Liver (tissue), 9 donors: Measurements from ENCODE around the gene CRACR2A. TPM values are rescaled to one million over a fixed set of nuclear protein-coding genes. Genes with fewer than 3 reads are reported as not detected.

Experiments used
- DNase-seq: peaks from one replicate; pipeline ENCODE4 v3.0.0-alpha.2; 2017; ENCODE audit warnings: low spot score
- H3K27ac ChIP-seq, 2 donors: one replicate each; pipeline ENCODE4 v1.7.0; 2013; ENCODE audit warnings: inconsistent platforms in 2 of 2, low read length in 2 of 2, control low read depth in 1 of 2, low read depth in 1 of 2, mild to moderate bottlenecking in 1 of 2
- H3K27me3 ChIP-seq, 4 donors: one replicate each; pipeline versions ENCODE4 v1.6.1 to v1.7.0; 2013; ENCODE audit warnings: low read length in 3 of 4, inconsistent platforms in 1 of 4, mild to moderate bottlenecking in 1 of 4, moderate library complexity in 1 of 4; ENCODE audit not compliant: control insufficient read depth in 4 of 4, insufficient read depth in 4 of 4
- H3K36me3 ChIP-seq, 4 donors: one replicate each; pipeline versions ENCODE4 v1.6.1 to v1.7.0; 2013; ENCODE audit warnings: low read length in 3 of 4, mild to moderate bottlenecking in 3 of 4, low read depth in 1 of 4, moderate library complexity in 1 of 4; ENCODE audit not compliant: control insufficient read depth in 4 of 4, insufficient read depth in 3 of 4
- H3K4me1 ChIP-seq, 4 donors: one replicate each; pipeline versions ENCODE4 v1.6.1 to v1.7.0; 2013; ENCODE audit warnings: low read length in 3 of 4, mild to moderate bottlenecking in 3 of 4, moderate library complexity in 1 of 4; ENCODE audit not compliant: control insufficient read depth in 4 of 4, insufficient read depth in 4 of 4
- H3K4me3 ChIP-seq, 3 donors: one replicate each; pipeline versions ENCODE4 v1.6.1 to v1.7.0; 2013; ENCODE audit warnings: low read length in 3 of 3, control low read depth in 1 of 3, low read depth in 1 of 3, mild to moderate bottlenecking in 1 of 3
- H3K9ac ChIP-seq, 2 donors: one replicate each; pipeline ENCODE4 v1.7.0; 2013; ENCODE audit warnings: low read length in 2 of 2, mild to moderate bottlenecking in 2 of 2, moderate library complexity in 2 of 2, control low read depth in 1 of 2, low read depth in 1 of 2
- H3K9me3 ChIP-seq, 4 donors: one replicate each; pipeline versions ENCODE4 v1.6.1 to v1.7.0; 2013; ENCODE audit warnings: low read length in 3 of 4; ENCODE audit not compliant: control insufficient read depth in 4 of 4
- ATF3 ChIP-seq: IDR thresholded peaks from 2 replicates; pipeline ENCODE4 v1.6.1; 2016; ENCODE audit warnings: antibody characterized with exemption
- EGR1 ChIP-seq, 2 donors: IDR thresholded peaks; 2 replicates each; pipeline ENCODE4 v1.6.1; 2016 to 2018; ENCODE audit warnings: antibody characterized with exemption in 2 of 2, low read depth in 2 of 2
- FOXA1 ChIP-seq: IDR thresholded peaks from 2 replicates; pipeline ENCODE4 v1.6.1; 2016; ENCODE audit warnings: antibody characterized with exemption
- FOXA2 ChIP-seq: IDR thresholded peaks from 2 replicates; pipeline ENCODE4 v1.6.1; 2016; ENCODE audit warnings: antibody characterized with exemption
- GABPA ChIP-seq, 2 donors: IDR thresholded peaks in 1 of 2; conservative IDR thresholded peaks in 1 of 2; 2 replicates each; pipeline ENCODE4 v1.6.1; 2016; ENCODE audit warnings: antibody characterized with exemption in 2 of 2, mild to moderate bottlenecking in 1 of 2, moderate library complexity in 1 of 2
- HNF4A ChIP-seq, 2 donors: conservative IDR thresholded peaks; 2 replicates each; pipeline ENCODE4 v1.6.1; 2016; ENCODE audit warnings: antibody characterized with exemption in 2 of 2, mild to moderate bottlenecking in 2 of 2
- HNF4G ChIP-seq: IDR thresholded peaks from 2 replicates; pipeline ENCODE4 v1.6.1; 2016; ENCODE audit warnings: antibody characterized with exemption
- JUND ChIP-seq, 2 donors: IDR thresholded peaks; 2 replicates each; pipeline ENCODE4 v1.6.1; 2016; ENCODE audit warnings: antibody characterized with exemption in 2 of 2
- MAX ChIP-seq: IDR thresholded peaks from 2 replicates; pipeline ENCODE4 v1.6.1; 2016; ENCODE audit warnings: antibody characterized with exemption
- NR2F2 ChIP-seq: IDR thresholded peaks from 2 replicates; pipeline ENCODE4 v1.6.1; 2016; ENCODE audit warnings: antibody characterized with exemption
- RAD21 ChIP-seq, 2 donors: IDR thresholded peaks; 2 replicates each; pipeline ENCODE4 v1.6.1; 2016; ENCODE audit warnings: antibody characterized with exemption in 2 of 2, mild to moderate bottlenecking in 2 of 2
- REST ChIP-seq: IDR thresholded peaks from 2 replicates; pipeline ENCODE4 v1.6.1; 2016; ENCODE audit warnings: antibody characterized with exemption, mild to moderate bottlenecking
- RXRA ChIP-seq, 2 donors: IDR thresholded peaks; 2 replicates each; pipeline ENCODE4 v1.6.1; 2017 to 2018; ENCODE audit warnings: antibody characterized with exemption in 2 of 2, mild to moderate bottlenecking in 1 of 2
- TAF1 ChIP-seq: conservative IDR thresholded peaks from 2 replicates; pipeline ENCODE4 v1.6.1; 2016; ENCODE audit warnings: antibody characterized with exemption, mild to moderate bottlenecking
- YY1 ChIP-seq: IDR thresholded peaks from 2 replicates; pipeline ENCODE4 v1.6.1; 2016; ENCODE audit warnings: antibody characterized with exemption, mild to moderate bottlenecking
- ZBTB33 ChIP-seq: IDR thresholded peaks from 2 replicates; pipeline ENCODE4 v1.6.1; 2016; ENCODE audit warnings: antibody characterized with exemption
- WGBS: extraction: QIAGEN DNeasy Blood & Tissue Kit; methylation state at CpG from one replicate; pipeline ENCODE4 v1.1.7; 2013; 5-methylcytosine and 5-hydroxymethylcytosine counted together
- polyA plus RNA-seq, 2 donors: library from polyadenylated mRNA; stranded (reverse) in 1 of 2; unstranded in 1 of 2; fragments of 200-250 nt in 1 of 2; fragments of >200 nt in 1 of 2; fragmentation: Nextera tagmentation in 1 of 2; extraction: Ambion mirVana in 1 of 2; gene quantifications; one replicate each; pipeline versions ENCODE4 v1.2.1 to v1.2.3, GENCODE V29; 2013 to 2015
- total RNA-seq, 2 donors: library from RNA; depleted of rRNA; stranded (reverse); fragments of >200 nt; gene quantifications; one replicate each; pipeline ENCODE4 v1.2.3, GENCODE V29; 2014
- TF ChIP-seq, protein P1 (sequence below): fragments of 150-350 bp; IDR thresholded peaks from 2 replicates; pipeline ENCODE4 v1.5.1; 2017; ENCODE audit warnings: improper control_type of control experiment, low read depth, low read length; ENCODE audit not compliant: missing input control
- donor health status: healthy.
- donor health status: healthy.
- donor health status: healthy.
- donor health status: healthy.
- donor health status: healthy.

Gene CRACR2A
- total and polyA plus RNA-seq, 4 donors = 0.33 to 4.2 (median 1.4) TPM

- DNase-seq = no peak
- H3K9me3 ChIP-seq = no peaks in the 10 kb centered on the region
- no peak overlapping the region for H3K27ac ChIP-seq
- no peaks in the 10 kb centered on the region for H3K27me3 ChIP-seq
- 98% methylated on average over 9 of the region's 9 CpGs for WGBS
- TF ChIP-seq FOXA1 (no peak), ATF3 (no peak), GABPA (IDR thresholded peaks at IDR 0.05 in 1 of 2, conservative IDR thresholded peaks at IDR 0.05 in 1 of 2) (no peak), TAF1 (no peak), MAX (no peak), HNF4G (no peak), ZBTB33 (no peak), YY1 (no peak), FOXA2 (no peak), EGR1 (IDR thresholded peaks at IDR 0.05; ENCODE audit: low read depth in 2 of 2) (no peak)
- TF ChIP-seq, protein P1, sequence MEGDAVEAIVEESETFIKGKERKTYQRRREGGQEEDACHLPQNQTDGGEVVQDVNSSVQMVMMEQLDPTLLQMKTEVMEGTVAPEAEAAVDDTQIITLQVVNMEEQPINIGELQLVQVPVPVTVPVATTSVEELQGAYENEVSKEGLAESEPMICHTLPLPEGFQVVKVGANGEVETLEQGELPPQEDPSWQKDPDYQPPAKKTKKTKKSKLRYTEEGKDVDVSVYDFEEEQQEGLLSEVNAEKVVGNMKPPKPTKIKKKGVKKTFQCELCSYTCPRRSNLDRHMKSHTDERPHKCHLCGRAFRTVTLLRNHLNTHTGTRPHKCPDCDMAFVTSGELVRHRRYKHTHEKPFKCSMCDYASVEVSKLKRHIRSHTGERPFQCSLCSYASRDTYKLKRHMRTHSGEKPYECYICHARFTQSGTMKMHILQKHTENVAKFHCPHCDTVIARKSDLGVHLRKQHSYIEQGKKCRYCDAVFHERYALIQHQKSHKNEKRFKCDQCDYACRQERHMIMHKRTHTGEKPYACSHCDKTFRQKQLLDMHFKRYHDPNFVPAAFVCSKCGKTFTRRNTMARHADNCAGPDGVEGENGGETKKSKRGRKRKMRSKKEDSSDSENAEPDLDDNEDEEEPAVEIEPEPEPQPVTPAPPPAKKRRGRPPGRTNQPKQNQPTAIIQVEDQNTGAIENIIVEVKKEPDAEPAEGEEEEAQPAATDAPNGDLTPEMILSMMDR = no peak
- H3K4me1 ChIP-seq = no peaks in the 10 kb centered on the region
- no peak overlapping the region for H3K9ac ChIP-seq
- H3K36me3 ChIP-seq = peaks cover 0 to 3% (median 0%) of the 10 kb centered on the region in 4 donors
- H3K4me3 ChIP-seq = no peak overlapping the region
Measured at GRCh38 chr12:3633396-3633795, 119.5 kb downstream of the CRACR2A start.

DNA sequence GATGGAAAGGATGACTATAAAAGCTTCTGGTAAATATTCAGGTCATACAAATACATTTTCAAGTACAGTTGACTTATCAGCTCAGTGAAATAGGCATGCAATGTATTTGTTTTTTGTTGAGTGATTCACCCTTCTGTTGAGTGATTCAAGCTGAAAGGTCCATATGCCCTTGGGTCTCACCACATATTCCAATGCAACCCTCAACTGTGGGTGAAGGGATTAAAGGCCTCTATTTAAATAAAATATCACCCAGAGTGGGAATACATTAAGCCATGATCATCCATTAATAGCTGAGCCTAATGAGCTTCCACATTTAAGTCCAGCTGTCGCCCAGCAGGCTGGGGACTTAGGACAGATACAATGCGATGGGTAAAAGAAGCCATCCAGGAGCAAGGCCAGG is 120.2 kb downstream of the CRACR2A start:
- WGBS = 97% methylated on average over 2 of the region's 2 CpGs
- peaks cover 0 to 1% (median 0%) of the 10 kb centered on the region in 4 donors for H3K36me3 ChIP-seq

GRCh38 chr12:3632256-3632655 is 120.7 kb downstream of the CRACR2A start:
- H3K36me3 ChIP-seq = no peaks in the 10 kb centered on the region
- DNase-seq = no peak
- no peak overlapping the region for H3K27ac ChIP-seq
- no peak overlapping the region for H3K9ac ChIP-seq
- H3K9me3 ChIP-seq = no peaks in the 10 kb centered on the region
- TF ChIP-seq MAX (no peak), RXRA (IDR thresholded peaks at IDR 0.05) (no peak), ZBTB33 (no peak), JUND (IDR thresholded peaks at IDR 0.05) (no peak), YY1 (no peak), HNF4G (no peak), REST (no peak), NR2F2 (no peak), RAD21 (IDR thresholded peaks at IDR 0.05) (no peak)
- WGBS = 94% methylated on average over 1 of the region's 1 CpG
- H3K4me3 ChIP-seq = no peak overlapping the region
- H3K4me1 ChIP-seq = no peaks in the 10 kb centered on the region
- H3K27me3 ChIP-seq = no peaks in the 10 kb centered on the region

More for the DNA sequence above, 120.2 kb downstream of the CRACR2A start:
- Histone ChIP-seq H3K4me1 (no peaks in the 10 kb centered on the region), H3K4me3 (no peak overlapping the region), H3K9ac (no peak overlapping the region), H3K9me3 (no peaks in the 10 kb centered on the region), H3K27ac (no peak overlapping the region), H3K27me3 (no peaks in the 10 kb centered on the region)
- TF ChIP-seq HNF4G = no peak
- TF ChIP-seq ATF3 = no peak
- TF ChIP-seq NR2F2 = no peak
- TF ChIP-seq JUND (IDR thresholded peaks at IDR 0.05) = no peak
- TF ChIP-seq HNF4A (conservative IDR thresholded peaks at IDR 0.05) = no peak
- DNase-seq = no peak
